ENCODE measurements around the gene TM4SF5. TPM values are rescaled to one million over a fixed set of nuclear protein-coding genes. Genes with fewer than 3 reads are reported as not detected.

The TM4SF5 gene, protein sequence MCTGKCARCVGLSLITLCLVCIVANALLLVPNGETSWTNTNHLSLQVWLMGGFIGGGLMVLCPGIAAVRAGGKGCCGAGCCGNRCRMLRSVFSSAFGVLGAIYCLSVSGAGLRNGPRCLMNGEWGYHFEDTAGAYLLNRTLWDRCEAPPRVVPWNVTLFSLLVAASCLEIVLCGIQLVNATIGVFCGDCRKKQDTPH
- total RNA-seq, result not detected

DNA sequence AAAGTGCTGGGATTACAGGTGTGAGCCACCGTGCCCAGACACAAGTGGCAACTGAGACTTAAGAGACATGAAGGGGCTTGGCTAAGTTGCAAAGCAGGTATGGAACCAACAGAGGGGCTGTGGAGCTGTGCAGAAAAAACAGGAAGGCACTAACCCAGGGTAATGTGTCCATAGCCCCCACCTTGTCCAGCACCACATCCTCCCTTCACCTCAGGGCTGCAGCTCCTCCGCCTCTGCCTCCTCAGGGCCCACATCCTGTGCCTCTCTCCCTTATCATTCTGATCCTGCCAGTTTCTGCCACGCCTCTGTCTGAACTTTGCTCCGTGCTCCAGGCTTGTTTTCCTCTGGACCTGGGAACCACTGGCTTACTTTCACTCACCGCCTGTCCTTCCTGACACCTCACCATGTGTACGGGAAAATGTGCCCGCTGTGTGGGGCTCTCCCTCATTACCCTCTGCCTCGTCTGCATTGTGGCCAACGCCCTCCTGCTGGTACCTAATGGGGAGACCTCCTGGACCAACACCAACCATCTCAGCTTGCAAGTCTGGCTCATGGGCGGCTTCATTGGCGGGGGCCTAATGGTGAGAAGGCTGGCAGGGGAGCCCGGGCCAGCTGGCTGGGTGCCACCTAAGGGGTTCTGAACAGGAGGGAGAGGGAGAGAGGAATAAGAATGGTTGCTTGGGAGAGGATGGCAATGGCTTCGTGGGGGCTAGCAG is at the start of gene TM4SF5:
TM4SF5 (plus strand) TSS at position 368 of the 716 bp plus-strand sequence; CDS start at position 405, 37 bp downstream.
- H3K27ac ChIP-seq (ENCODE audit: low read depth, low read length), result no peak within 1 kb of the TSS
- no peaks in the 10 kb centered on the region for H3K9me3 ChIP-seq (ENCODE audit: control insufficient read depth in 3 of 3, low read length in 3 of 3)
- peaks cover 14 to 23% (median 18%) of the 10 kb centered on the region in 3 donors for H3K27me3 ChIP-seq (ENCODE audit: control insufficient read depth in 3 of 3, insufficient read depth in 3 of 3, low read length in 3 of 3)
- no peaks in the 10 kb centered on the region for H3K4me1 ChIP-seq (ENCODE audit: control insufficient read depth in 3 of 3, insufficient read depth in 3 of 3, low read length in 3 of 3)
- no peak within 1 kb of the TSS for H3K4me3 ChIP-seq (ENCODE audit: low read length in 3 of 3)
- no peak within 1 kb of the TSS for H3K9ac ChIP-seq (ENCODE audit: low read depth in 1 of 3, low read length in 3 of 3)
- no peaks in the 10 kb centered on the region for H3K36me3 ChIP-seq (ENCODE audit: control insufficient read depth in 3 of 3, insufficient read depth in 3 of 3, low read length in 3 of 3)

DNA sequence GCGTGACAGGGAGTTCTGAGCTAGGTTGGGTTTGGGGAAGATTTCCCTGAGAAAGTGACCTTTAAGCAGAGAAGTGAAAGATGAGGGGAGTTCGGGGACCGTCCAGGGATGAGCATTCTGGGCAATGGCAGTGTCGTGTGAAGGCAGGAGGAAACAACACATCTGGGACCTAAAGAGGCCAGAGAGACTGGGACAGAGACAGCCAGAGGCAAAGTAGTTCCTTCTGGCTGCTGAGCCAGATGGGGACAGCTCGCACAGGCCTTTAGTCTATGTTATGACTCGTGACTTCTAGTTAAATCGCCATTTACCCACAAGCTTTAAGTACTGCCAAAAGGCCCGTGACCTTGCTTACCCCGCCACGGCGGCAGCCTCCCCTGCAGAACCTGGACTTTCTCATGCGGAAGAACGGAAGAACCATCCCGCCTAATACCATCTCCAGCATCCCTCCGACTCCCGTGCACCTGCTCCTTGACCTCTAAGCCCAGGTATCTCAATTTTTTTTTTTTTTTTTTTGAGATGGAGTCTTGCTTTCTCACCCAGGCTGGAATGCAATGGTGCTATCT is 48.9 kb upstream of the TM4SF5 start:
- no peaks in the 10 kb centered on the region for H3K27me3 ChIP-seq (ENCODE audit: control insufficient read depth in 3 of 3, insufficient read depth in 3 of 3, low read length in 3 of 3)
- no peak overlapping the region for H3K4me3 ChIP-seq (ENCODE audit: low read length in 3 of 3)
- no peak overlapping the region for H3K27ac ChIP-seq (ENCODE audit: low read depth, low read length)
- H3K4me1 ChIP-seq (ENCODE audit: control insufficient read depth in 3 of 3, insufficient read depth in 3 of 3, low read length in 3 of 3), result peaks cover 0 to 3% (median 0%) of the 10 kb centered on the region in 3 donors
- peaks cover 2 to 5% (median 5%) of the 10 kb centered on the region in 3 donors for H3K36me3 ChIP-seq (ENCODE audit: control insufficient read depth in 3 of 3, insufficient read depth in 3 of 3, low read length in 3 of 3)
- H3K9me3 ChIP-seq (ENCODE audit: control insufficient read depth in 3 of 3, low read length in 3 of 3), result no peaks in the 10 kb centered on the region
- H3K9ac ChIP-seq (ENCODE audit: low read depth in 1 of 3, low read length in 3 of 3), result no peak overlapping the region

DNA sequence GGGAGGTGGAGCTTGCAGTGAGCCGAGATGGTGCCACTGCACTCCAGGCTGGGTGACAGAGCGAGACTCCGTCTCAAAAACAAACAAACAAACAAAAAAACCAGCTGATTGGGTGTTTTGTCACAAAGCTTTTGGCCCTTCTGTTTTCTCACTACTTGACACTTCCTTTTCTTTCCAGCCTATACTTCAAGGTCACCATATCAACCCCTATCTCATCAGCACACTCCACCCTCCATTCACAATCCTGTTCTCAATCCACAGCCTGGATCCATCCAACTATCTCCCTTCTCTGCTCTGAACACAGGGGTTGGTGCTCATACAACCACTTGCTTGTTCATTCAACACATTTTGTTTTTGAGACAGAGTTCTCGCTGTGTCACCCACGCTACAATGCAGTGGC is 47.0 kb upstream of the TM4SF5 start:
- no peak overlapping the region for H3K27ac ChIP-seq (ENCODE audit: low read depth, low read length)
- no peaks in the 10 kb centered on the region for H3K36me3 ChIP-seq (ENCODE audit: control insufficient read depth in 3 of 3, insufficient read depth in 3 of 3, low read length in 3 of 3)
- H3K4me1 ChIP-seq (ENCODE audit: control insufficient read depth in 3 of 3, insufficient read depth in 3 of 3, low read length in 3 of 3), result peaks cover 0 to 3% (median 0%) of the 10 kb centered on the region in 3 donors
- no peak overlapping the region for H3K9ac ChIP-seq (ENCODE audit: low read depth in 1 of 3, low read length in 3 of 3)
- H3K4me3 ChIP-seq (ENCODE audit: low read length in 3 of 3), result no peak overlapping the region
- H3K9me3 ChIP-seq (ENCODE audit: control insufficient read depth in 3 of 3, low read length in 3 of 3), result no peaks in the 10 kb centered on the region
- H3K27me3 ChIP-seq (ENCODE audit: control insufficient read depth in 3 of 3, insufficient read depth in 3 of 3, low read length in 3 of 3), result no peaks in the 10 kb centered on the region

DNA sequence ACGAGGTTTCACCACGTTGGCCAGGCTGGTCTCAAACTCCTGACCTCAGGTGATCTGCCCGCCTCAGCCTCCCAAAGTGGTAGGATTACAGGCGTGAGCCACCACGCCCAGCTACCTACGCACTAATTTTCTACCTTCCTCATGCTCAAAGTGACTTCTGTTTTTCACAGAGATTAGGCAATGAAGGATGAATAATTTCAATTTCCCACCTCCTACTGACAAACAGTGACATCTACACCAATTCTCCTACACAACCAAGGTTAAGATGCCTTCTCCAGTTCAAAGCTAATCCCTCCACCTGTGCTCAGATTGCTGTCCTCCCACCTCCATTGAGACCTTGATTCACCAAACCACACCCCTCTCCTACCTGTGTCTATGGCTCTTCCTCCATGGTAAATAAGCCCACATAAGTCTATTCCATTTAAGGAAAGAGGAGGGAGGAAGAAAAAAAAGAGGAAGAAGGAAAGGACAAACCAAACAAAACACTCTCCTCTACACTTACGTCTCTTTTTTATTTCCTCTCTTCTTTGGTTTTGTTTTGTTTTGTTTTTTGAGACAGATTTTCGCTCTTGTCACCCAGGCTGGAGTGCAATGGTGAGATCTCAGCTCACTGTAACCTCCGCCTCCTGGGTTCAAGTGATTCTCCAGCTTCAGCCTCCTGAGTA is 45.9 kb upstream of the TM4SF5 start:
- Histone ChIP-seq H3K4me1 (ENCODE audit: control insufficient read depth in 3 of 3, insufficient read depth in 3 of 3, low read length in 3 of 3) (peaks cover 3 to 5% (median 4%) of the 10 kb centered on the region in 3 donors), H3K27me3 (ENCODE audit: control insufficient read depth in 3 of 3, insufficient read depth in 3 of 3, low read length in 3 of 3) (no peaks in the 10 kb centered on the region), H3K9me3 (ENCODE audit: control insufficient read depth in 3 of 3, low read length in 3 of 3) (no peaks in the 10 kb centered on the region), H3K4me3 (ENCODE audit: low read length in 3 of 3) (no peak overlapping the region), H3K27ac (ENCODE audit: low read depth, low read length) (no peak overlapping the region), H3K9ac (ENCODE audit: low read depth in 1 of 3, low read length in 3 of 3) (no peak overlapping the region), H3K36me3 (ENCODE audit: control insufficient read depth in 3 of 3, insufficient read depth in 3 of 3, low read length in 3 of 3) (no peaks in the 10 kb centered on the region)

DNA sequence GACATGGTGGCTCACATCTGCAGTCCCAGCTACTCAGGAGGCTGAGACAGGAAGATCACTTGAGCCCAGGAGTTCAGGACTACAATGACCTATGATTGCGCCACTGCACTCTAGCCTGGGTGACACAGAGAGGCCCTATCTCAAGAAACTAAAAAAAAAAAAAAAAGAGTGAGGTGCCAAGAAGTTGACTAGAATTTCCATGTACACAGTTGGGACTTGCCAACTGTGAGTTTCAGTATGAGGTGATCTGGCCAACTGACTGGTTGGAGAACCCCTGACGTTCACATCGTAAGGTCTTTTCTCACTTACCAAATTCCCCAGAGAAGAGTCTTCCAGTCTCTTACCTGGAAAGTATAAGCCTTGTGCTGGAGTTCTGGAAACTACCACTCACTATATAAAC is 43.6 kb upstream of the TM4SF5 start:
- H3K36me3 ChIP-seq (ENCODE audit: control insufficient read depth in 3 of 3, insufficient read depth in 3 of 3, low read length in 3 of 3), result peaks cover 3 to 4% (median 3%) of the 10 kb centered on the region in 3 donors
- H3K4me1 ChIP-seq (ENCODE audit: control insufficient read depth in 3 of 3, insufficient read depth in 3 of 3, low read length in 3 of 3), result peaks cover 8 to 11% (median 10%) of the 10 kb centered on the region in 3 donors
- no peak overlapping the region for H3K4me3 ChIP-seq (ENCODE audit: low read length in 3 of 3)
- H3K9me3 ChIP-seq (ENCODE audit: control insufficient read depth in 3 of 3, low read length in 3 of 3), result no peaks in the 10 kb centered on the region
- H3K27ac ChIP-seq (ENCODE audit: low read depth, low read length), result no peak overlapping the region
- H3K27me3 ChIP-seq (ENCODE audit: control insufficient read depth in 3 of 3, insufficient read depth in 3 of 3, low read length in 3 of 3), result no peaks in the 10 kb centered on the region
- H3K9ac ChIP-seq (ENCODE audit: low read depth in 1 of 3, low read length in 3 of 3), result no peak overlapping the region

DNA sequence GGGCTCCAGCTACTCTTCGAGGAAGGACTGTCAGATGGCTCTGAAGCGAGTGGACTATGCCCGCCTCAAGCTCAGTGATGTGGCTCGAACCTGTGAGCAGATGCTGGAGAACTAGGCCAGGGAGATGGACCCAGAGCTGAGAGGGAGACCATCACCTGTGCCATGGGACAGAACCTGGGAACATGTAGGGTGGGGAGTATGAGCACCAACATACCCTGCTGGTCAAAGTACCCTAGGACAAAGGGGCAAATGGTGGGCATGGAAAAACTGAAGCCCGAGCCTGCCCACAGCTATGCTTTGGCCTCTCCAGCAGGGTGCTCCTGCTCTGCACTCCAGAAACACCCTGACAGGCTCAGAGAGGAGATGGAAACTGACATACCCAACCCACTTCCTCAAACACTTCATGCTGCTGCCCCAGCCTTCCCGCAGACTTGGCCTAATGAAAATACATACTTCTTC is 38.6 kb upstream of the TM4SF5 start:
- peaks cover 4 to 11% (median 8%) of the 10 kb centered on the region in 3 donors for H3K36me3 ChIP-seq (ENCODE audit: control insufficient read depth in 3 of 3, insufficient read depth in 3 of 3, low read length in 3 of 3)
- H3K4me3 ChIP-seq (ENCODE audit: low read length in 3 of 3), result no peak overlapping the region
- no peak overlapping the region for H3K27ac ChIP-seq (ENCODE audit: low read depth, low read length)
- no peak overlapping the region for H3K9ac ChIP-seq (ENCODE audit: low read depth in 1 of 3, low read length in 3 of 3)
- no peaks in the 10 kb centered on the region for H3K9me3 ChIP-seq (ENCODE audit: control insufficient read depth in 3 of 3, low read length in 3 of 3)
- peaks cover under 1 to 5% (median 2%) of the 10 kb centered on the region in 3 donors for H3K27me3 ChIP-seq (ENCODE audit: control insufficient read depth in 3 of 3, insufficient read depth in 3 of 3, low read length in 3 of 3)
- peaks cover 12 to 19% (median 14%) of the 10 kb centered on the region in 3 donors for H3K4me1 ChIP-seq (ENCODE audit: control insufficient read depth in 3 of 3, insufficient read depth in 3 of 3, low read length in 3 of 3)

DNA sequence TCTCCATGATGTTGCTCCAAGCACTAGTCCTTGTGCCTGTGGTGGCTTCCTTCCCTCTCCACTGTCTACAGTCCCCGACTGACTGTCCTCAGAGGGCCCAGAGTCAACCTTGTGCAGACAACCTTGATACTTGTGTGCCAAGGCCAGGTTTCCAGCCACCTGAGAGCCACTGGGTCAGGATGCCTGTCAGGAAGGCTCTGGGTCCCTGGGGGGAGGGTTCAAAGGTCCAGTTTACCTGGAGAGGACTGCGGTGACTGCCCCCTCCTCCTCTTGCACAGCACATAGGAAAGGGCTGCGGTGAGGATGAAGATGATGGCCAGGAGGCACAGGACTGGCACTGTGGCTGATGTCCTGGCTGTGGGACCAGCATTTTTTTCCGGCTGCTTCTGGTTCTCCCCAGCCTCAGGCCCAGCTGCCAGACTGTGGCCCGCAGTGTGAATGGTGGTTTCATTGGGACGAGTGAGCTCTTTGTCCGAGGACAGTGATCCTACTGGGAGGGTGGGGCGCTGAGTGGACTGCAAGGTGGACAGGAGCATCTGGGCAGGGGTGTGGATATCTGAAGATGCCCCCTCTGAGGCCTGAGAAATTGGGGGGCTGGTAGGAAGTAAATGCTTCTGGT is 36.7 kb upstream of the TM4SF5 start:
- H3K9me3 ChIP-seq (ENCODE audit: control insufficient read depth in 3 of 3, low read length in 3 of 3), result no peaks in the 10 kb centered on the region
- H3K9ac ChIP-seq (ENCODE audit: low read depth in 1 of 3, low read length in 3 of 3), result no peak overlapping the region
- H3K4me1 ChIP-seq (ENCODE audit: control insufficient read depth in 3 of 3, insufficient read depth in 3 of 3, low read length in 3 of 3), result peaks cover 22 to 33% (median 25%) of the 10 kb centered on the region in 3 donors
- no peak overlapping the region for H3K4me3 ChIP-seq (ENCODE audit: low read length in 3 of 3)
- H3K36me3 ChIP-seq (ENCODE audit: control insufficient read depth in 3 of 3, insufficient read depth in 3 of 3, low read length in 3 of 3), result peaks cover 4 to 11% (median 8%) of the 10 kb centered on the region in 3 donors
- peaks cover 11 to 17% (median 16%) of the 10 kb centered on the region in 3 donors for H3K27me3 ChIP-seq (ENCODE audit: control insufficient read depth in 3 of 3, insufficient read depth in 3 of 3, low read length in 3 of 3)
- H3K27ac ChIP-seq (ENCODE audit: low read depth, low read length), result no peak overlapping the region

DNA sequence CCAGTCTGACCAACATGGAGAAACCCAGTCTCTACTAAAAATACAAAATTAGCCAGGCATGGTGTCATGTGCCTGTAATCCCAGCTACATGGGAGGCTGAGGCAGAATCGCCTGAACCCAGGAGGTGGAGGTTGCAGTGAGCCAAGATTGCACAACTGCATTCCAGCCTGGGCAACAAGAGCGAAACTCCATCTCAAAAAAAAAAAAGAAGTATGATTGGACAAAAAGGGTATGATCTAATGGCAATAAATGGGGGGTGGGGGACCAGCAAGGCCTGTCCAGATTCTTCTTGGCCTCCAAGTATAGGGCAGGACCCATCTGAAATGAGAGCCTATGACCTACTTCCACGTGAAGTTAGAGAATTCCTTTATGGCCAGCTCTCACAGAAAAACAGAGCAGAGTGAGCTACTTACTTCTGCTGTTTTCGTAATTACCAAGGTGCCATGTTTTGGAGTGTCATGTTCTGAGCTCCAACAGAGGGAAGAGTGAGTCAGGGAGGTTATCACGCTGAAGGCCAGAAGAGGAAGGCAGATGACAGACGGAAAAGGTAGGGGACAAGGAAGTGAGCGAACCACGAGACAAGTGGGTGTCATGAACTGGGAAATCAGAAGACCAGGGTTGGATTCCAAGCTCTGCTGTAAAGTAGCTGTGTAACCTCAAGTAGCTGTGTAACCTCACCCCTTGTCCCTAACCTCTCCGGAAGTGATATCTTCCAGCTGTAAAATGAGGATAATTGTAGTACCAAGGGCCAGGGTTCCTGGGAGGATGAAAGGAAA is 35.6 kb upstream of the TM4SF5 start:
- Histone ChIP-seq H3K36me3 (ENCODE audit: control insufficient read depth in 3 of 3, insufficient read depth in 3 of 3, low read length in 3 of 3) (peaks cover 4 to 11% (median 8%) of the 10 kb centered on the region in 3 donors), H3K27me3 (ENCODE audit: control insufficient read depth in 3 of 3, insufficient read depth in 3 of 3, low read length in 3 of 3) (peaks cover 12 to 26% (median 23%) of the 10 kb centered on the region in 3 donors), H3K4me3 (ENCODE audit: low read length in 3 of 3) (no peak overlapping the region), H3K9me3 (ENCODE audit: control insufficient read depth in 3 of 3, low read length in 3 of 3) (no peaks in the 10 kb centered on the region), H3K4me1 (ENCODE audit: control insufficient read depth in 3 of 3, insufficient read depth in 3 of 3, low read length in 3 of 3) (peaks cover 16 to 32% (median 23%) of the 10 kb centered on the region in 3 donors), H3K27ac (ENCODE audit: low read depth, low read length) (peak overlapping the region; percentile 9), H3K9ac (ENCODE audit: low read depth in 1 of 3, low read length in 3 of 3) (no peak overlapping the region)
